Measurements from ENCODE around the gene BCAP31. TPM values are rescaled to one million over a fixed set of nuclear protein-coding genes. Genes with fewer than 3 reads are reported as not detected.

Gene BCAP31
- total and polyA plus RNA-seq, 2 donors from 2014 or later: 218 to 246 TPM

GRCh38 chrX:153735274-153735673, 11.1 kb upstream of the BCAP31 start:
- intact Hi-C loops (cut with DNase I): no loop called here

DNA sequence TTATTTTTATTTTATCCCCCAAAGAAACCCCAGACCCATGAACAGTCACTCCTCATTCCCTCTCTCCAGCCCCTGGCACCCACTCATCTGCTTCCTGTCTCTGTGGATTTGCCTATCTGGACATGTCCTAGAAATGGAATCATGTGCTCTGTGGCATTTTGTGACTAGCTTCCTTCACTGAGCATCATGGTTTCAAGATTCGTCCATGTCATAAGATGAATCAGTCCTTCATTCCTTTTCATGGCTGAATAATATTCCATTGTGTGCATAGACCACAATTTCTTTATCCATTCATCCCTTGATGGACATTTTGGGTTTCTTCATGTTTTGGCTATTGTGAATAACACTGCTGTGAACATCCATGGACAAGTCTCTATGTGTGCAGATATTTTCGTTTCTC, 10.7 kb upstream of the BCAP31 start:
- Histone ChIP-seq H3K36me3 (ENCODE audit: control insufficient read depth in 2 of 3, insufficient read depth in 3 of 3, low read length in 3 of 3) (peaks cover 0 to 2% (median 0%) of the 10 kb centered on the region in 3 donors), H3K4me1 (ENCODE audit: control insufficient read depth in 2 of 3, insufficient read depth in 2 of 3, low read depth in 1 of 3, low read length in 3 of 3) (no peaks in the 10 kb centered on the region), H3K4me3 (ENCODE audit: low read length in 3 of 3) (no peak overlapping the region), H3K27me3 (ENCODE audit: control insufficient read depth, insufficient read depth, low read length) (no peaks in the 10 kb centered on the region), H3K9me3 (ENCODE audit: control insufficient read depth in 2 of 3, insufficient read depth in 1 of 3, low read length in 3 of 3) (no peaks in the 10 kb centered on the region), H3K27ac (ENCODE audit: low read depth in 2 of 2, low read length in 2 of 2) (no peak overlapping the region), H3K9ac (ENCODE audit: low read length in 3 of 3) (no peak overlapping the region)
- DNase-seq (no peak), FAIRE-seq (no peak)
- intact Hi-C loops (cut with DNase I): no loop called here
- no peak for TF ChIP-seq CTCF (IDR thresholded peaks at IDR 0.05; ENCODE audit: borderline replicate concordance, extremely low read depth, insufficient read depth)

More at GRCh38 chrX:153735274-153735673, 11.1 kb upstream of the BCAP31 start:
- no peaks in the 10 kb centered on the region for H3K9me3 ChIP-seq (ENCODE audit: control insufficient read depth in 2 of 3, insufficient read depth in 1 of 3, low read length in 3 of 3)
- H3K36me3 ChIP-seq (ENCODE audit: control insufficient read depth in 2 of 3, insufficient read depth in 3 of 3, low read length in 3 of 3): peaks cover 0 to 2% (median 0%) of the 10 kb centered on the region in 3 donors
- TF ChIP-seq CTCF (IDR thresholded peaks at IDR 0.05; ENCODE audit: borderline replicate concordance, extremely low read depth, insufficient read depth): no peak
- H3K4me1 ChIP-seq (ENCODE audit: control insufficient read depth in 2 of 3, insufficient read depth in 2 of 3, low read depth in 1 of 3, low read length in 3 of 3): no peaks in the 10 kb centered on the region
- no peak overlapping the region for H3K27ac ChIP-seq (ENCODE audit: low read depth in 2 of 2, low read length in 2 of 2)
- H3K4me3 ChIP-seq (ENCODE audit: low read length in 3 of 3): no peak overlapping the region
- FAIRE-seq: no peak
- no peak for DNase-seq
- no peak overlapping the region for H3K9ac ChIP-seq (ENCODE audit: low read length in 3 of 3)
- H3K27me3 ChIP-seq (ENCODE audit: control insufficient read depth, insufficient read depth, low read length): no peaks in the 10 kb centered on the region

DNA sequence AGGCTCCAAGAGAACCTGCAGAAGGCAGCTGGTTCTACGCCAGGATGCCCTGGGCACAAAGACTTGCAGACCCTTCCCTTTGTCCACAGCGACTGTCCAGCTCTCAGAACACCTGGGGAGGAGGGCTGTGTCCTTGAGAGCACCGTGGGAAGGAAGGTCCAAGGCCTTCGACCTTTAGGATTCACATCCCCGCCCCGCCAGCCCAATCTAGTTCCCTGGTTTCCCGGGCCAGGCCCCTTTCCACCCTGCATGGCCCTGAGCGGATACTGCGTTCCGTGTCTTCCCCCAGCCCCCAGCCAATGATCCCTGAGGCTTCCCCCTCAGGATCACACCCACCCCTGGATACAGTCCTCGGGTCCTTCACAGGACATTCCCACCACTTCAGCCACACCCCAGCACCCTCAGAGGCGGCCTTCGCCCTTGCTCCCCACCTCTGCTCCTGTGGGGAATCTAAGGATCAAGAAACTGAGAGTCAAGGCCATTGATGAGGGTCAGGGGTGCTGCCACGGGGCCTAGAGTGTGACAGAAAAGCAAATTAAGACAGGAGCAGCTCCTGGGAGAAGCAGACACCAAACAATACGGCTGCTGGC, 9.6 kb upstream of the BCAP31 start:
- no peak overlapping the region for H3K9ac ChIP-seq (ENCODE audit: low read length in 3 of 3)
- no peak overlapping the region for H3K4me3 ChIP-seq (ENCODE audit: low read length in 3 of 3)
- TF ChIP-seq CTCF (IDR thresholded peaks at IDR 0.05; ENCODE audit: borderline replicate concordance, extremely low read depth, insufficient read depth): no peak
- H3K4me1 ChIP-seq (ENCODE audit: control insufficient read depth in 2 of 3, insufficient read depth in 2 of 3, low read depth in 1 of 3, low read length in 3 of 3): no peaks in the 10 kb centered on the region
- intact Hi-C loops (cut with DNase I): no loop called here
- peaks cover 0 to 2% (median 0%) of the 10 kb centered on the region in 3 donors for H3K36me3 ChIP-seq (ENCODE audit: control insufficient read depth in 2 of 3, insufficient read depth in 3 of 3, low read length in 3 of 3)
- no peaks in the 10 kb centered on the region for H3K27me3 ChIP-seq (ENCODE audit: control insufficient read depth, insufficient read depth, low read length)
- no peak overlapping the region for H3K27ac ChIP-seq (ENCODE audit: low read depth in 2 of 2, low read length in 2 of 2)
- no peaks in the 10 kb centered on the region for H3K9me3 ChIP-seq (ENCODE audit: control insufficient read depth in 2 of 3, insufficient read depth in 1 of 3, low read length in 3 of 3)
- FAIRE-seq (no peak), DNase-seq (no peak)

DNA sequence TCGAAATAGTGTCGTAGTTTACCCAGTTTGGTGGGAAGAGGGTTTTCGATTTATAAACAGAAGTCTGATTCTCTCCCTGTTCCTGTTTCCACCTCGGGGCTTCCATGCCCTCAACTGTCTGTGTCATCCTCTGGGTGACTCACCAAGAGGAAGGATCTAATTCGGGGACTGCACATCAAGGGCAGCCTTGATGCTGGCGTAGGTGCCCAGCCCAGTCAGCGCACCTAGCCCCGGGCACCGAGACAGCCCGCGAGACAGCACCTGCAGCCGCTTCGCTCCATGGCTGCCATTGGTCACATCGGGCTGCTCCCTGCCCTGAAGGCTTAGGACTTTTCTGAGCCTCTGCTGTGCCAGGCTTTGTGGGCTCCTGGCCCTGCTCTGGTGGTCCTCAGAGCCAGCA, 8.2 kb upstream of the BCAP31 start:
- no peak for FAIRE-seq

More for the DNA sequence above, 8.2 kb upstream of the BCAP31 start:
- peaks cover 0 to 6% (median 4%) of the 10 kb centered on the region in 3 donors for H3K4me1 ChIP-seq (ENCODE audit: control insufficient read depth in 2 of 3, insufficient read depth in 2 of 3, low read depth in 1 of 3, low read length in 3 of 3)
- TF ChIP-seq CTCF (IDR thresholded peaks at IDR 0.05; ENCODE audit: borderline replicate concordance, extremely low read depth, insufficient read depth): no peak
- H3K36me3 ChIP-seq (ENCODE audit: control insufficient read depth in 2 of 3, insufficient read depth in 3 of 3, low read length in 3 of 3): peaks cover 0 to 2% (median 0%) of the 10 kb centered on the region in 3 donors
- H3K27me3 ChIP-seq (ENCODE audit: control insufficient read depth, insufficient read depth, low read length): no peaks in the 10 kb centered on the region
- no peak overlapping the region for H3K9ac ChIP-seq (ENCODE audit: low read length in 3 of 3)
- no peak overlapping the region for H3K27ac ChIP-seq (ENCODE audit: low read depth in 2 of 2, low read length in 2 of 2)
- DNase-seq: peak in 1 of 5 donors; percentile 37
- no peaks in the 10 kb centered on the region for H3K9me3 ChIP-seq (ENCODE audit: control insufficient read depth in 2 of 3, insufficient read depth in 1 of 3, low read length in 3 of 3)
- no peak overlapping the region for H3K4me3 ChIP-seq (ENCODE audit: low read length in 3 of 3)
- intact Hi-C loops (cut with DNase I): no loop called here

Measured in kidney (tissue), 14 donors.